Stomach (tissue), 9 donors: ENCODE data around the gene L3MBTL3. TPM values are rescaled to one million over a fixed set of nuclear protein-coding genes. Genes with fewer than 3 reads are reported as not detected.
A peak's percentile ranks its signal among the peaks of the same experiment; 100 is the strongest.

Source experiments
- DNase-seq, 2 donors: peaks; one replicate each; pipeline versions ENCODE4 v3.0.0 to v3.0.0-alpha.2; 2013 to 2019
- H3K27ac ChIP-seq, 5 donors: fragments of 200-600 bp in 4 of 5; sonication (generic) in 4 of 5; one replicate each; pipeline ENCODE4 v1.5.1; 2013 to 2019; ENCODE audit warnings: mild to moderate bottlenecking in 1 of 5, moderate library complexity in 1 of 5
- H3K27me3 ChIP-seq, 3 donors: fragments of 200-600 bp; sonication (generic); one replicate each; pipeline ENCODE4 v1.5.1; 2017 to 2019; ENCODE audit warnings: mixed run types in 1 of 3
- H3K36me3 ChIP-seq, 4 donors: fragments of 200-600 bp; sonication (generic); 1 replicate in 3 of 4; 2 replicates in 1 of 4; pipeline ENCODE4 v1.5.1; 2016 to 2019
- H3K4me1 ChIP-seq, 4 donors: fragments of 200-600 bp; sonication (generic); one replicate each; pipeline ENCODE4 v1.5.1; 2016 to 2019
- H3K4me3 ChIP-seq, 4 donors: fragments of 200-600 bp; sonication (generic) in 3 of 4; one replicate each; pipeline ENCODE4 v1.5.1; 2016 to 2019; ENCODE audit warnings: mild to moderate bottlenecking in 1 of 4
- H3K9me3 ChIP-seq, 4 donors: fragments of 200-600 bp; sonication (generic); one replicate each; pipeline ENCODE4 v1.5.1; 2016 to 2019
- CTCF ChIP-seq, 7 experiments: fragments of 450-650 bp in 4 of 7; fragments of 200-600 bp in 3 of 7; sonication (generic) in 3 of 7; IDR thresholded peaks; one replicate each; pipeline ENCODE4 v1.5.1; 2016 to 2019; ENCODE audit warnings: antibody characterized with exemption in 7 of 7, control low read depth in 2 of 7, mild to moderate bottlenecking in 1 of 7
- EP300 ChIP-seq: sonication (generic); formaldehyde crosslinking; IDR thresholded peaks from one replicate; pipeline ENCODE4 v1.6.1; 2017; ENCODE audit warnings: antibody characterized with exemption
- POLR2A ChIP-seq, 4 donors: fragments of 450-650 bp; IDR thresholded peaks; one replicate each; pipeline ENCODE4 v1.6.1; 2016; ENCODE audit warnings: antibody characterized with exemption in 4 of 4, control low read depth in 2 of 4, mild to moderate bottlenecking in 1 of 4, moderate library complexity in 1 of 4
- POLR2AphosphoS5 ChIP-seq, 3 donors: sonication (generic); formaldehyde crosslinking; IDR thresholded peaks; one replicate each; pipeline ENCODE4 v1.6.1; 2016; ENCODE audit warnings: antibody characterized with exemption in 3 of 3
- WGBS, 5 donors: extraction: QIAGEN DNeasy Blood & Tissue Kit in 3 of 5; methylation state at CpG; one replicate each; pipeline versions ENCODE4 v1.1.5 to v1.1.7; 2013 to 2018; 5-methylcytosine and 5-hydroxymethylcytosine counted together
- intact Hi-C: fragments of 100-400 bp; cut with DNase I; formaldehyde crosslinking; loops from one replicate; pipeline ENCODE4 v1.15.1; 2023; ENCODE audit warnings: low total_unique reads
- polyA plus RNA-seq, 3 donors: library from polyadenylated mRNA; stranded (reverse); fragments of 200-250 nt; gene quantifications; one replicate each; pipeline ENCODE4 v1.2.3, GENCODE V29; 2013
- total RNA-seq, 5 donors: library from RNA; depleted of rRNA; stranded (reverse); fragments of >200 nt; gene quantifications; one replicate each; pipeline versions ENCODE4 v1.1.0 to v1.2.3, GENCODE V29; 2014 to 2016
- donor health status: healthy with polysubstance abuse.
- donor health status: Bipolar disorder and iron deficiency.
- donor health status: healthy.

The L3MBTL3 gene
- total and polyA plus RNA-seq, 8 donors = 1.8 to 51.9 (median 3.1) TPM; not detected in 1

- H3K27ac ChIP-seq = no peak overlapping the region
- no peaks in the 10 kb centered on the region for H3K27me3 ChIP-seq
- 72 to 86% (median 78%) methylated on average over 5 of the region's 5 CpGs for WGBS, 5 donors
- H3K9me3 ChIP-seq = no peaks in the 10 kb centered on the region
- intact Hi-C loops = no loop called here
- no peak for TF ChIP-seq EP300
- no peak for TF ChIP-seq CTCF (IDR thresholded peaks at IDR 0.05)
- no peak for TF ChIP-seq POLR2A (IDR thresholded peaks at IDR 0.05)
- no peak for TF ChIP-seq POLR2AphosphoS5 (IDR thresholded peaks at IDR 0.05)
- no peaks in the 10 kb centered on the region for H3K36me3 ChIP-seq
- peaks cover 0 to 8% (median 3%) of the 10 kb centered on the region in 4 donors for H3K4me1 ChIP-seq
- DNase-seq = no peak
- no peak overlapping the region for H3K4me3 ChIP-seq
These were observed 15.6 kb downstream of the L3MBTL3 start for GRCh38 chr6:130033949-130034348.

DNA sequence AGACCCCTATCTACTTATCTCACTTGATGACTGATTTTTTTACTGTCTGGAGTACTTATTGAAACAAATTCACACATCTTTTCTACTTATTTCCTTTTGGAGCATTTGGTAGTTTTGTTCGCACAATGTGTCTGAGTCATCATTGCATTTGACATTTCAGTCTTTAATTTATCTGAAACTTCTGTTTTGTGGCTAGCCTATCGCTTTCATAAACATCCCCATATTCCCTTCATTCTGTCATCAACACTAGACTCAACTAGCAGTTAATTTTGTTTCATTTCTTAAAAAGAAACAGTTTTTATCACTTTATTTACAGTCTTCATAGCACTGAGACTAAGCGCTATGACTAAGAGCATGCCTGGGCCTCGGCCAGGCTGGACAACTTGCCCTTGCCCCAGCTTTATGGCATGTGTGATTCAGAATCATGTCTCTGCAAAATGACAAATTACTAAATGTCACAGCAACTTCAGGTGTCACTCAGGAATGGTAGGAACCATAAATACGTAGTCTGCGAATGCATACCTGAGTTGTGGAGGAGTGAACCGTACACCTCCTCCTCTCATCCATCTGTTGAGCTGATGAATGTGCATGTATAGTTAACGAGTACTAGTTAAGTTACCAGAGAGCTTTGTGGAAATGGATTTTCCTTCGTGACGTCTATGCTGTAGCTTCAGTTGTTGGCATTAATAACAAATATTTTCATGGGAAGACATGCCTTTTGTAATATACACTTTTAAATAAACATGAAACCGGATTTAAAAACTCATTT lies 16.2 kb downstream of the L3MBTL3 start:
- Histone ChIP-seq H3K4me1 (peaks cover 0 to 8% (median 3%) of the 10 kb centered on the region in 4 donors), H3K9me3 (no peaks in the 10 kb centered on the region), H3K27ac (no peak overlapping the region), H3K36me3 (no peaks in the 10 kb centered on the region), H3K27me3 (no peaks in the 10 kb centered on the region), H3K4me3 (no peak overlapping the region)
- no peak for DNase-seq
- 62 to 77% (median 73%) methylated on average over 11 of the region's 11 CpGs for WGBS, 5 donors
- intact Hi-C loops = no loop called here
- no peak for TF ChIP-seq CTCF (IDR thresholded peaks at IDR 0.05)
- no peak for TF ChIP-seq POLR2AphosphoS5 (IDR thresholded peaks at IDR 0.05)
- TF ChIP-seq EP300 = no peak
- no peak for TF ChIP-seq POLR2A (IDR thresholded peaks at IDR 0.05)

DNA sequence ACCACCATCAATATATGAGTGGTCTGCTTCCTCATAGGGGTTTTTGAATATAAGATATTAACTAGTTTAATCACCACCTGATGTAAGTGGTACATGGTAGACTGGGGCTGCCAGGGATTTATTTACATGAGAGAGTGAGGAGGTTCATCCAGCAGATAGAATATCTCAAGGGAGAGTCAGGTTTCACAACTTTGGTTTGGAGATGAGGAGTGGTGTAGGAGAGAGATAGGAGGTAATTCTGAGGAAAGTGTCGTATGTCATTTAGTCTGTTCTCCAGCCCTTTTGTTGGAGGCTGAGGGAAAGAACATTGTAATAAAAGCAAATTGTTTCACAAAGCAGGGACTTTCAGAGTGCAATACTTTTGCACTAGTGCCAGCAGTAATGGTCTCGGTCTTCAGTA lies 16.8 kb downstream of the L3MBTL3 start:
- intact Hi-C loops = no loop called here
- Histone ChIP-seq H3K27ac (no peak overlapping the region), H3K9me3 (no peaks in the 10 kb centered on the region), H3K4me3 (no peak overlapping the region), H3K36me3 (no peaks in the 10 kb centered on the region), H3K4me1 (peaks cover 0 to 8% (median 3%) of the 10 kb centered on the region in 4 donors), H3K27me3 (no peaks in the 10 kb centered on the region)
- DNase-seq = no peak
- WGBS, 5 donors = 44 to 74% (median 69%) methylated on average over 2 of the region's 2 CpGs
- TF ChIP-seq EP300 (no peak), POLR2AphosphoS5 (IDR thresholded peaks at IDR 0.05) (no peak), POLR2A (IDR thresholded peaks at IDR 0.05) (no peak), CTCF (IDR thresholded peaks at IDR 0.05) (no peak)

- Histone ChIP-seq H3K4me1 (peaks cover 0 to 13% (median 3%) of the 10 kb centered on the region in 4 donors), H3K36me3 (no peaks in the 10 kb centered on the region), H3K27ac (no peak overlapping the region), H3K27me3 (no peaks in the 10 kb centered on the region), H3K9me3 (no peaks in the 10 kb centered on the region), H3K4me3 (no peak overlapping the region)
- no peak for DNase-seq
- WGBS, 5 donors = 45 to 82% (median 74%) methylated on average over 3 of the region's 3 CpGs
- intact Hi-C loops = no loop called here
- TF ChIP-seq CTCF (IDR thresholded peaks at IDR 0.05) (peak in 3 of 7 experiments; percentile 8 to 42 (median 27)), POLR2A (IDR thresholded peaks at IDR 0.05) (no peak)
These were observed 18.9 kb downstream of the L3MBTL3 start for GRCh38 chr6:130037207-130037811.
